Measurements from ENCODE around the gene APBA1.

APBA1 gene

GRCh38 chr9:69476016-69476415 lies 196.2 kb downstream of the APBA1 start:
- H3K27ac Mint-ChIP-seq: no peak overlapping the region
- H3K36me3 Mint-ChIP-seq: no peaks in the 10 kb centered on the region
- ATAC-seq: no peak
- H3K9me3 Mint-ChIP-seq: no peaks in the 10 kb centered on the region
- H3K4me3 Mint-ChIP-seq: no peak overlapping the region
- H3K27me3 Mint-ChIP-seq: peaks cover 24% of the 10 kb centered on the region
- no peaks in the 10 kb centered on the region for H3K4me1 Mint-ChIP-seq

- Mint-ChIP-seq H3K36me3 (no peaks in the 10 kb centered on the region), H3K4me3 (no peak overlapping the region), H3K9me3 (no peaks in the 10 kb centered on the region), H3K27me3 (peaks cover 24% of the 10 kb centered on the region), H3K27ac (no peak overlapping the region), H3K4me1 (no peaks in the 10 kb centered on the region)
- ATAC-seq: no peak
These were observed 197.3 kb downstream of the APBA1 start for GRCh38 chr9:69474821-69475220.

DNA sequence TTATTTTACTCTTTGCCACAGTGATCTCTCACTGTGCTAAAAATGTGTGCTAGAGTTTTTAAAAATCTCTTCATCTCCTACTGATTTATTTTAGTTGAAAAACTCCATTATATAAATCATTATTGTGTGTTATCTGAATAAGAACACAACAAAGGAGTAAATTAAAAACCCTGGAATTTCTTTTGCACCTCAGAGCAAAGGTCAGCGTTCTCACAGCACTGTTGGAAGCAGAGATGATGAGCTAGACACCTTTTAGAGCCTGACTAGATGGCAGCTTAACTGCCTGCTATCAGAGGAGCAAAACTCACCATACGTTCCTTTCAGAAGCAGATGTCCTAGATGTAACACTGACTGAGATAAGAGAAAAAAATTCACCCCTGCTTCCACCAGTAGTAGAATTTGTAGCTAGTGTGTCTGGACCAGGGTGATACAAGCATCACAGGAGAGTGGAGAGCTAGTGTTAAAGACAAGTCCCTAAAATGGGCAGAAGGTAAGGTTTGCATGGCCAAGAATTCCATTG lies 200.0 kb downstream of the APBA1 start:
- Mint-ChIP-seq H3K4me3 (no peak overlapping the region), H3K27ac (no peak overlapping the region), H3K36me3 (no peaks in the 10 kb centered on the region), H3K4me1 (no peaks in the 10 kb centered on the region), H3K27me3 (peaks cover 24% of the 10 kb centered on the region), H3K9me3 (no peaks in the 10 kb centered on the region)
- ATAC-seq: no peak

DNA sequence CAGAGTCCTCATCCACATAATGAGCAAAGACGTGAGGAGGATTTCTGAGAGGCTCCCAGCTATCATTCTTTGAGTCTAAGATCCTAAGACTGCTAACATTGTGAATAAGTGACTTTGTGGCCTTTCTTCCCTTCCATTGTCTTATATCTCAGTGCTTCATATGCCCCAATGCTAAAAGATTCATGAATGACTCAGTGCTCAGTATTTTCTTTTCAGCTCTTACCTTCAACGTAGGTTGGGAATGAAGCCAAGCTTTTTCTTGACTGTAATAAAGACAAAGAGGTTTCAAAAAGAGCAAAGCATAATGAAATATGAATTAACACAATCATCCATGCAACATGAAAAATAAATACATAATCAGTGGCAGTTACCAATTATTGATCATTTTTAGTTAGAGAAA lies 200.7 kb downstream of the APBA1 start:
- Mint-ChIP-seq H3K27me3 (peaks cover 19% of the 10 kb centered on the region), H3K36me3 (no peaks in the 10 kb centered on the region), H3K4me3 (no peak overlapping the region), H3K4me1 (no peaks in the 10 kb centered on the region), H3K27ac (no peak overlapping the region), H3K9me3 (no peaks in the 10 kb centered on the region)
- ATAC-seq: no peak

- Mint-ChIP-seq H3K27me3 (peaks cover 8% of the 10 kb centered on the region), H3K4me3 (no peak overlapping the region), H3K4me1 (no peaks in the 10 kb centered on the region), H3K36me3 (no peaks in the 10 kb centered on the region), H3K27ac (no peak overlapping the region), H3K9me3 (no peaks in the 10 kb centered on the region)
- no peak for ATAC-seq
These were observed 201.8 kb downstream of the APBA1 start for GRCh38 chr9:69470186-69470977.

GRCh38 chr9:69469136-69469535 lies 203.0 kb downstream of the APBA1 start:
- H3K4me1 Mint-ChIP-seq: no peaks in the 10 kb centered on the region
- H3K4me3 Mint-ChIP-seq: no peak overlapping the region
- H3K36me3 Mint-ChIP-seq: no peaks in the 10 kb centered on the region
- H3K27me3 Mint-ChIP-seq: no peaks in the 10 kb centered on the region
- no peak overlapping the region for H3K27ac Mint-ChIP-seq
- no peak for ATAC-seq
- H3K9me3 Mint-ChIP-seq: no peaks in the 10 kb centered on the region

GRCh38 chr9:69468380-69468779 lies 203.8 kb downstream of the APBA1 start:
- no peak overlapping the region for H3K4me3 Mint-ChIP-seq
- no peaks in the 10 kb centered on the region for H3K27me3 Mint-ChIP-seq
- H3K4me1 Mint-ChIP-seq: no peaks in the 10 kb centered on the region
- no peak for ATAC-seq
- H3K36me3 Mint-ChIP-seq: no peaks in the 10 kb centered on the region
- no peak overlapping the region for H3K27ac Mint-ChIP-seq
- H3K9me3 Mint-ChIP-seq: no peaks in the 10 kb centered on the region

DNA sequence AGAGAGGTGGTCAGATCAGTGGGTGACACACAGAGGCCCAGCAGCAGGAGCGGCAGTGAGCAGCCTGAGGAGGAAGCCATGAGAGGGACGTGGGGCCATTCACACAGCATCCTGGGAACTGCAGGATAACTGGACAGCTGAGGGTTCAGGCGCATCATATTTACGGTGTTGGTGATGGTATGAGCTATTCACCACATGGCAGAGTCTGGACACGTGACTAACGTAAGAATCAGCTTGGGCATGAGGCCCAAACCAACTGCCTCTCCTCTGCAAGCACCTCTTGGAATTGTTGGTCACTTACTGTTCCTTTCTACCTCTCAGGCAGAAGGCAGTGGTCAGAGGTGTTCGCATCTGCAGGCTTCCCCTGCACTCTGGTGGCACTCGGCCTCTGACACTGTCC lies 206.0 kb downstream of the APBA1 start:
- H3K36me3 Mint-ChIP-seq: no peaks in the 10 kb centered on the region
- no peaks in the 10 kb centered on the region for H3K9me3 Mint-ChIP-seq
- H3K27me3 Mint-ChIP-seq: no peaks in the 10 kb centered on the region
- H3K4me1 Mint-ChIP-seq: no peaks in the 10 kb centered on the region
- no peak overlapping the region for H3K4me3 Mint-ChIP-seq
- H3K27ac Mint-ChIP-seq: no peak overlapping the region
- ATAC-seq: no peak

GRCh38 chr9:69465473-69465872 lies 206.7 kb downstream of the APBA1 start:
- H3K9me3 Mint-ChIP-seq: no peaks in the 10 kb centered on the region
- no peak overlapping the region for H3K27ac Mint-ChIP-seq
- H3K27me3 Mint-ChIP-seq: no peaks in the 10 kb centered on the region
- no peak for ATAC-seq
- H3K4me3 Mint-ChIP-seq: no peak overlapping the region
- H3K36me3 Mint-ChIP-seq: no peaks in the 10 kb centered on the region
- H3K4me1 Mint-ChIP-seq: no peaks in the 10 kb centered on the region

GRCh38 chr9:69463497-69464068 lies 208.6 kb downstream of the APBA1 start:
- H3K27ac Mint-ChIP-seq: no peak overlapping the region
- no peaks in the 10 kb centered on the region for H3K4me1 Mint-ChIP-seq
- H3K36me3 Mint-ChIP-seq: no peaks in the 10 kb centered on the region

DNA sequence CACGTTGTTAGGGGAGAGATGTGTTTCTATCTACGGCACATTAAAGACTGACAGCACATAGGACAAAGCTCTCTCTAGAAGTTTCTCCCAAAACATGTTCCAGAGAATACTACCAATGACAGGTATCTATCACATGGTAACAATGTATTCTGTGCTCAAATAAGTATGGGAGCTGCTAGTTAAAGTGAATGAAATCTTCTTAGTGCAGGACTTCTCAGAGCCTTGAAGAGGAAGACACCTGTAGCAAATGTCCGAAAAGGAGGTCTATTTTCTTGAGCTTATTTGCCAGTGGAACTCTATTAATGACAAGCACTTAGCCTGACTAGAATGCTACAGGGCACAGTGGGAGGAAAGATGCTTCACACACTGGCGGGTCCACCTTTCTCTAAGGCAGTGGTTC lies 209.8 kb downstream of the APBA1 start:
- H3K4me1 Mint-ChIP-seq: no peaks in the 10 kb centered on the region
- H3K36me3 Mint-ChIP-seq: no peaks in the 10 kb centered on the region
- no peak for ATAC-seq
- H3K27me3 Mint-ChIP-seq: no peaks in the 10 kb centered on the region
- H3K27ac Mint-ChIP-seq: no peak overlapping the region
- H3K4me3 Mint-ChIP-seq: no peak overlapping the region
- H3K9me3 Mint-ChIP-seq: no peaks in the 10 kb centered on the region

More at GRCh38 chr9:69463497-69464068, 208.6 kb downstream of the APBA1 start:
- H3K9me3 Mint-ChIP-seq: no peaks in the 10 kb centered on the region
- no peaks in the 10 kb centered on the region for H3K27me3 Mint-ChIP-seq
- ATAC-seq: no peak
- no peak overlapping the region for H3K4me3 Mint-ChIP-seq

DNA sequence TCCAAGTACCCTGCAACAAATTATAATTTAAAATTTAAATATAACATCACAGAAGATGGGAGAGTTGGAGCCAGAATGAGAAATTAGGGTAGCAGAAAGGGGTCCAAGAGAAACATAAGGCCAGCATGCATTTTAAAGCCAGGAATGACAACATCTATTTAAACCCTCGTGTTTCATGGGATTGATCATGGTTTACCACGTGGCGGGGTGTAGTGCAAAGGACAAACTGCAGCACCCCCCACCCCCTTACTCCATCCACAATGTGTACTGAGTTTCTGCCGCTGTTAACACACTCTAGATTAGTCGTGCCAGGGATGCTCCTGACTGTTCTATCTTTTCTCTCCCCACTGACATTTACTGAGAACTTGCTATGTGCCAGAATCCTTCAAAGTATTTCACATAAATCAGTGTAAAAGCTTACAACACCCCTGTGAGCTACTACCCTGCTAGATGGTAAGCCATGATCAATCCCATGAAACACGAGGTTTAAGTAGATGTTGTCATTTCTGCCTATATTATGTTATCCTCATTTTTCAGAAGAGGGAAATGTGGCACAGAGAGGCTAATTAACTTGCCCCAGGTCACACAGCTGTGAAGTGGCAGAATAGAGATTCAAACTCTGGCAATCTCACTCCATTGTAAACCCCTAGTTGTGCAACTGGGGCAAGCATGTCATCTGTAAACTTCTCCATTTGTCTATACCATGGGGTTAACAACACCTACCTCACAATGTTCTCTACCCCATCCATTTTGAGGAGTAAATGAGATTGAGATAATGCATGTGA lies 210.9 kb downstream of the APBA1 start:
- no peaks in the 10 kb centered on the region for H3K27me3 Mint-ChIP-seq
- H3K36me3 Mint-ChIP-seq: no peaks in the 10 kb centered on the region
- no peak overlapping the region for H3K27ac Mint-ChIP-seq
- H3K4me1 Mint-ChIP-seq: no peaks in the 10 kb centered on the region
- no peak for ATAC-seq
- no peak overlapping the region for H3K4me3 Mint-ChIP-seq
- H3K9me3 Mint-ChIP-seq: no peaks in the 10 kb centered on the region

- Mint-ChIP-seq H3K36me3 (no peaks in the 10 kb centered on the region), H3K4me3 (no peak overlapping the region), H3K4me1 (no peaks in the 10 kb centered on the region), H3K9me3 (no peaks in the 10 kb centered on the region), H3K27ac (no peak overlapping the region), H3K27me3 (no peaks in the 10 kb centered on the region)
- ATAC-seq: no peak
These were observed 212.2 kb downstream of the APBA1 start for GRCh38 chr9:69460012-69460411.

GRCh38 chr9:69458176-69458575 lies 214.0 kb downstream of the APBA1 start:
- ATAC-seq: no peak

DNA sequence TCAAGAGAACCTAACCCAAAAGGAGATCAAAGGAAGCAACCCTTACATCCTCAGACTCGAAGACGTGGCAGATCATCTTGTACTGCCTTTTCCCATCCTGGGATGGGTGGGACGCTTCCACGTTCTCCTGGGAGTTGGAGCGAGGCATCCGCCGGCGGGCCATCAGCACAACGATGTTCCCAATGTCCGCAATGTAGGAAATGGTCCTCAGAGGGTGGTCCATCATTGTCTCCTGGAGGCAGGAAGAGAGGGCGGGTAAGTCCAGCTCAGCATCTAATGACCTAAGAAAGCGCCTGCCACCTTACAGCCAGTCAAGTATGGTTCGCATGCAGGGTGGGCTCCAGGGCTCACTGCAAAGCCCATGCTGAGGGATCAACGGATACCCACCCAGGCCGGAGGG lies 216.0 kb downstream of the APBA1 start:
- ATAC-seq: no peak
- H3K27me3 Mint-ChIP-seq: no peaks in the 10 kb centered on the region
- no peaks in the 10 kb centered on the region for H3K4me1 Mint-ChIP-seq
- no peak overlapping the region for H3K27ac Mint-ChIP-seq
- H3K9me3 Mint-ChIP-seq: no peaks in the 10 kb centered on the region
- H3K36me3 Mint-ChIP-seq: no peaks in the 10 kb centered on the region
- H3K4me3 Mint-ChIP-seq: no peak overlapping the region

More at GRCh38 chr9:69458176-69458575, 214.0 kb downstream of the APBA1 start:
- no peaks in the 10 kb centered on the region for H3K36me3 Mint-ChIP-seq
- no peaks in the 10 kb centered on the region for H3K9me3 Mint-ChIP-seq
- H3K4me1 Mint-ChIP-seq: no peaks in the 10 kb centered on the region
- no peaks in the 10 kb centered on the region for H3K27me3 Mint-ChIP-seq
- no peak overlapping the region for H3K4me3 Mint-ChIP-seq
- H3K27ac Mint-ChIP-seq: no peak overlapping the region

Data from stimulated activated memory B cell treated with anti-CD40 and anti-IgM and Interleukin-4, amounts not matched to agents 10 μg/mL and 1 μg/mL and 100 μg/mL, for 72 hours (primary cell).